ENCODE results near the gene SLC37A2.

- TF ChIP-seq POLR2A (IDR thresholded peaks at IDR 0.05) (no peak), CTCF (IDR thresholded peaks at IDR 0.05 in 4 of 5, conservative IDR thresholded peaks at IDR 0.05 in 1 of 5) (no peak)
These were observed 7.9 kb upstream of the SLC37A2 start for GRCh38 chr11:125055107-125055715.

All from gastrocnemius medialis (tissue), 4 donors.